Neural cell (in vitro differentiated cells): Measurements from ENCODE around the gene P3H2. TPM values are rescaled to one million over a fixed set of nuclear protein-coding genes. Genes with fewer than 3 reads are reported as not detected.

Experiments
- H2AFZ ChIP-seq: fragments of 200-600, 300-800 bp; sonication (generic), shearing (Covaris generic); 2 replicates; pipeline ENCODE4 v1.6.0; 2014; ENCODE audit warnings: low read depth, mild to moderate bottlenecking, antibody characterized with exemption, low read length, moderate library complexity
- H3F3A ChIP-seq: fragments of 200-600 bp; shearing (Covaris generic); 2 replicates; pipeline ENCODE4 v1.6.1; 2016; ENCODE audit warnings: mild to moderate bottlenecking, moderate library complexity, mixed read lengths, antibody characterized with exemption, low read length; ENCODE audit not compliant: insufficient read depth, poor library complexity, severe bottlenecking
- H3K27ac ChIP-seq: fragments of 200-600, 300-800 bp; sonication (generic), shearing (Covaris generic); 2 replicates; pipeline ENCODE4 v1.5.1; 2014; ENCODE audit warnings: mild to moderate bottlenecking, low read length, moderate library complexity
- H3K27me3 ChIP-seq: fragments of 300-800, 200-600 bp; sonication (generic), shearing (Covaris generic); 2 replicates; pipeline ENCODE4 v1.6.0; 2014; ENCODE audit warnings: mild to moderate bottlenecking, low read depth, low read length, moderate library complexity; ENCODE audit not compliant: insufficient read depth
- H3K36me3 ChIP-seq: fragments of 300-800, 200-600 bp; sonication (generic), shearing (Covaris generic); 2 replicates; pipeline ENCODE4 v1.5.1; 2014; ENCODE audit warnings: mild to moderate bottlenecking, antibody characterized with exemption, low read length, moderate library complexity; ENCODE audit not compliant: insufficient read depth
- H3K4me2 ChIP-seq: fragments of 300-800, 200-600 bp; sonication (generic), shearing (Covaris generic); 2 replicates; pipeline ENCODE4 v1.6.0; 2014; ENCODE audit warnings: mild to moderate bottlenecking, low read length
- H3K4me3 ChIP-seq: fragments of 300-800, 200-600 bp; sonication (generic), shearing (Covaris generic); 2 replicates; pipeline ENCODE4 v1.5.1; 2014; ENCODE audit warnings: mild to moderate bottlenecking, low read length, moderate library complexity
- H3K79me2 ChIP-seq: fragments of 200-600 bp; shearing (Covaris generic); replicated peaks from 2 replicates; pipeline ENCODE4 v1.6.0; 2014; ENCODE audit warnings: mild to moderate bottlenecking, low read length, moderate library complexity; ENCODE audit not compliant: insufficient read depth
- H3K9ac ChIP-seq: fragments of 300-800, 200-600 bp; sonication (generic), shearing (Covaris generic); 2 replicates; pipeline ENCODE4 v1.6.1; 2016; ENCODE audit warnings: mild to moderate bottlenecking, low read length, mixed read lengths
- H3K9me2 ChIP-seq: fragments of 200-600 bp; shearing (Covaris generic); 2 replicates; pipeline ENCODE4 v1.6.1; 2016; ENCODE audit warnings: mild to moderate bottlenecking, low read length, mixed read lengths; ENCODE audit not compliant: insufficient read depth
- H3K9me3 ChIP-seq: fragments of 200-600, 300-800 bp; sonication (generic), shearing (Covaris generic); 2 replicates; pipeline ENCODE4 v1.6.1; 2016; ENCODE audit warnings: mild to moderate bottlenecking, mixed run types, low read length, moderate library complexity, mixed read lengths
- H4K20me1 ChIP-seq: fragments of 200-600 bp; shearing (Covaris generic); 2 replicates; pipeline ENCODE4 v1.6.1; 2016; ENCODE audit warnings: mild to moderate bottlenecking, mixed run types; ENCODE audit not compliant: insufficient read depth
- EP300 ChIP-seq: fragments of 450-650 bp; conservative IDR thresholded peaks from 2 replicates; pipeline ENCODE4 v1.6.1; 2014; ENCODE audit warnings: antibody characterized with exemption, mild to moderate bottlenecking, moderate library complexity; ENCODE audit not compliant: poor library complexity, severe bottlenecking
- EZH2 ChIP-seq: fragments of 200-600, 300-800 bp; shearing (Covaris generic), sonication (generic); IDR thresholded peaks from 2 replicates; pipeline ENCODE4 v1.6.1; 2014; ENCODE audit warnings: antibody characterized with exemption, low read length, borderline replicate concordance, mild to moderate bottlenecking; ENCODE audit not compliant: insufficient read depth, poor library complexity, severe bottlenecking
- MXI1 ChIP-seq: fragments of 450-650 bp; conservative IDR thresholded peaks from 2 replicates; pipeline ENCODE4 v1.6.1; 2014; ENCODE audit warnings: antibody characterized with exemption, mild to moderate bottlenecking; ENCODE audit not compliant: poor library complexity, severe bottlenecking
- POLR2AphosphoS5 ChIP-seq: IDR thresholded peaks from 2 replicates; pipeline ENCODE4 v1.6.1; 2012
- RAD21 ChIP-seq: fragments of 450-650 bp; conservative IDR thresholded peaks from 2 replicates; pipeline ENCODE4 v1.6.1; 2014; ENCODE audit warnings: antibody characterized with exemption, mild to moderate bottlenecking, moderate library complexity
- REST ChIP-seq: IDR thresholded peaks from 2 replicates; pipeline ENCODE4 v1.6.1; 2012; ENCODE audit warnings: borderline replicate concordance
- SMC3 ChIP-seq: fragments of 450-650 bp; conservative IDR thresholded peaks from 2 replicates; pipeline ENCODE4 v1.6.1; 2014; ENCODE audit warnings: antibody characterized with exemption, mild to moderate bottlenecking, moderate library complexity; ENCODE audit not compliant: poor library complexity
- TAF1 ChIP-seq: IDR thresholded peaks from 2 replicates; pipeline ENCODE4 v1.6.1; 2012; ENCODE audit warnings: low read depth
- polyA plus RNA-seq: library from polyadenylated mRNA; depleted of rRNA; stranded (reverse); fragments of >200 nt; gene quantifications from 2 replicates; pipeline ENCODE4 v1.2.3, GENCODE V29; 2014
- TF ChIP-seq, protein P1 (sequence below): fragments of 450-650 bp; IDR thresholded peaks from 2 replicates; pipeline ENCODE4 v1.5.1; 2014; ENCODE audit warnings: antibody characterized with exemption, mild to moderate bottlenecking, moderate library complexity; ENCODE audit not compliant: poor library complexity, severe bottlenecking

The P3H2 gene
- polyA plus RNA-seq, 1 donor from 2014 or later: 0.68 TPM

DNA sequence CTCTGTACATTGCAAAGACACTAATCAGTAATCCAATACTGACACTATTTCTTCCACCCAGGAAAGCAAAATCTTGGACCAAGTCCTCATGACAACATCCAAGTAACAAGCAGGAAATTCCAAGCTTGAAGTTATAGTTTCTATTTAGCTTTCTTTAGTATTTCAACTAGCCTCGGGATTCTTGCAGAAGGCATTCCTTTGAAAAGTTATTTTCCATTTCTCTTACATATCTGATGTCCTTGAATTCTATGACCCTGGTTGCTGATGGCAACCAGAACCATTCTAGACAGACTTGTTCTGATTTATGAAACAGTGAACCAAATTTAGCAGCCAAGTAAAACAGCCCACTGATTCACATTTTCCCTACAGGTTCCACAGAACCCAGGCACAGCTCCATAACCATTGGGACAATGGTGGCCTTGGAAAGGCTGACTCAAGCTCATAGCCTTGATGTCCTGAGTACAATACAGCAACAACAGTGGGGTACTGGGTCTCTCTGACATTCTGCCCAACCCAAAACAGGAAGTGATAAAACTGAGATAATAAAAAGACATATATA lies 26.5 kb downstream of the P3H2 start:
- Histone ChIP-seq H2AFZ (no peak overlapping the region), H3K36me3 (no peaks in the 10 kb centered on the region), H4K20me1 (no peaks in the 10 kb centered on the region), H3F3A (no peaks in the 10 kb centered on the region), H3K27me3 (no peaks in the 10 kb centered on the region), H3K9ac (no peak overlapping the region), H3K79me2 (no peaks in the 10 kb centered on the region), H3K27ac (no peak overlapping the region), H3K4me2 (no peak overlapping the region), H3K9me2 (no peaks in the 10 kb centered on the region), H3K9me3 (no peaks in the 10 kb centered on the region), H3K4me3 (no peak overlapping the region)
- no peak for TF ChIP-seq TAF1
- TF ChIP-seq EZH2: no peak
- no peak for TF ChIP-seq REST
- TF ChIP-seq SMC3: no peak
- TF ChIP-seq MXI1: no peak
- TF ChIP-seq RAD21: no peak
- no peak for TF ChIP-seq POLR2AphosphoS5
- TF ChIP-seq, protein P1, sequence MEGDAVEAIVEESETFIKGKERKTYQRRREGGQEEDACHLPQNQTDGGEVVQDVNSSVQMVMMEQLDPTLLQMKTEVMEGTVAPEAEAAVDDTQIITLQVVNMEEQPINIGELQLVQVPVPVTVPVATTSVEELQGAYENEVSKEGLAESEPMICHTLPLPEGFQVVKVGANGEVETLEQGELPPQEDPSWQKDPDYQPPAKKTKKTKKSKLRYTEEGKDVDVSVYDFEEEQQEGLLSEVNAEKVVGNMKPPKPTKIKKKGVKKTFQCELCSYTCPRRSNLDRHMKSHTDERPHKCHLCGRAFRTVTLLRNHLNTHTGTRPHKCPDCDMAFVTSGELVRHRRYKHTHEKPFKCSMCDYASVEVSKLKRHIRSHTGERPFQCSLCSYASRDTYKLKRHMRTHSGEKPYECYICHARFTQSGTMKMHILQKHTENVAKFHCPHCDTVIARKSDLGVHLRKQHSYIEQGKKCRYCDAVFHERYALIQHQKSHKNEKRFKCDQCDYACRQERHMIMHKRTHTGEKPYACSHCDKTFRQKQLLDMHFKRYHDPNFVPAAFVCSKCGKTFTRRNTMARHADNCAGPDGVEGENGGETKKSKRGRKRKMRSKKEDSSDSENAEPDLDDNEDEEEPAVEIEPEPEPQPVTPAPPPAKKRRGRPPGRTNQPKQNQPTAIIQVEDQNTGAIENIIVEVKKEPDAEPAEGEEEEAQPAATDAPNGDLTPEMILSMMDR: no peak

GRCh38 chr3:190092250-190092649 lies 28.4 kb downstream of the P3H2 start:
- Histone ChIP-seq H3K4me3 (no peak overlapping the region), H4K20me1 (no peaks in the 10 kb centered on the region), H3F3A (no peaks in the 10 kb centered on the region), H3K9ac (no peak overlapping the region), H2AFZ (no peak overlapping the region), H3K36me3 (no peaks in the 10 kb centered on the region), H3K79me2 (no peaks in the 10 kb centered on the region), H3K4me2 (no peak overlapping the region), H3K9me2 (no peaks in the 10 kb centered on the region), H3K27ac (no peak overlapping the region), H3K9me3 (no peaks in the 10 kb centered on the region), H3K27me3 (no peaks in the 10 kb centered on the region)
- TF ChIP-seq RAD21 (no peak), EP300 (no peak)

DNA sequence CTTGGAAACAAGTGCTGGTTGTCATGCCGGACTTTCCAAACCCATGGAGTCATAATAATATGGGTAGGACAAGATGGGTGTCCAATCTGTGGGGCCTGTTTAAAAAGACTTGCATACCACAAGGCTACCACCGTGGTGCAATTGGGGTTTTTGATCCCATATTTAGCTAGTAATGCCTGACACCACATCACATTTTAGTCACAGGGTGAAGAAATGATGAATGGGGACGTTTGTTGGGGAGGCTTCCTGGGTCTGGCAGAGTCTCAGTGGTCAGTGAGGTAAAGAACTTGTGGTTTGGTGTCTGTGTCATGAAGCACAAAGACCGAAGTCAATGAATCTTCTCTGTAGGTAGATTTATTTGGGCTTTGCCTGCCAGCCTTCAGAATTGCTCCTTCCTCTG lies 31.0 kb downstream of the P3H2 start:
- Histone ChIP-seq H3K79me2 (no peaks in the 10 kb centered on the region), H3K27me3 (no peaks in the 10 kb centered on the region), H4K20me1 (no peaks in the 10 kb centered on the region), H3K9ac (no peak overlapping the region), H3K27ac (no peak overlapping the region), H3K4me3 (no peak overlapping the region), H2AFZ (no peak overlapping the region), H3F3A (no peaks in the 10 kb centered on the region), H3K9me3 (no peaks in the 10 kb centered on the region), H3K4me2 (no peak overlapping the region), H3K36me3 (no peaks in the 10 kb centered on the region), H3K9me2 (no peaks in the 10 kb centered on the region)
- TF ChIP-seq, protein P1: no peak
- TF ChIP-seq EZH2 (no peak), MXI1 (no peak), POLR2AphosphoS5 (no peak), RAD21 (no peak), EP300 (no peak)
